Measurements from ENCODE around the gene NR2F2.
A peak's percentile ranks its signal among the peaks of the same experiment; 100 is the strongest.

The NR2F2 gene
- long read RNA-seq, donor 1, full-length matches to known transcripts, result 71 of 113 reads
- long read RNA-seq, donor 1, partial matches to known transcripts, result 42 of 113 reads
- long read RNA-seq, donor 1, other reads (novel, unspliced or antisense), result 0 of 113 reads
- long read RNA-seq, donor 2, full-length matches to known transcripts, result 48 of 90 reads
- long read RNA-seq, donor 2, partial matches to known transcripts, result 42 of 90 reads
- long read RNA-seq, donor 2, other reads (novel, unspliced or antisense), result 0 of 90 reads
- long read RNA-seq, donor 3, full-length matches to known transcripts, result 51 of 110 reads
- long read RNA-seq, donor 3, partial matches to known transcripts, result 59 of 110 reads
- long read RNA-seq, donor 3, other reads (novel, unspliced or antisense), result 0 of 110 reads
- long read RNA-seq, donor 4, full-length matches to known transcripts, result 98 of 493 reads
- long read RNA-seq, donor 4, partial matches to known transcripts, result 395 of 493 reads
- long read RNA-seq, donor 4, other reads (novel, unspliced or antisense), result 0 of 493 reads
- long read RNA-seq, donor 5, full-length matches to known transcripts, result 81 of 117 reads
- long read RNA-seq, donor 5, partial matches to known transcripts, result 36 of 117 reads
- long read RNA-seq, donor 5, other reads (novel, unspliced or antisense), result 0 of 117 reads
- long read RNA-seq, donor 6, full-length matches to known transcripts, result 78 of 142 reads
- long read RNA-seq, donor 6, partial matches to known transcripts, result 64 of 142 reads
- long read RNA-seq, donor 6, other reads (novel, unspliced or antisense), result 0 of 142 reads
- long read RNA-seq, donor 7, result 0 reads
- long read RNA-seq, donor 8, full-length matches to known transcripts, result 83 of 176 reads
- long read RNA-seq, donor 8, partial matches to known transcripts, result 93 of 176 reads
- long read RNA-seq, donor 8, other reads (novel, unspliced or antisense), result 0 of 176 reads

- peak; percentile 92 for DNase-seq
These were observed at the start of gene NR2F2 for GRCh38 chr15:96330450-96331143. Gene NR2F2 (plus strand): TSS chr15:96330700. CDS start chr15:96332106, 1,406 bp downstream.

- DNase-seq, result no peak
These were observed 45.2 kb upstream of the NR2F2 start for GRCh38 chr15:96285305-96285704.

DNA sequence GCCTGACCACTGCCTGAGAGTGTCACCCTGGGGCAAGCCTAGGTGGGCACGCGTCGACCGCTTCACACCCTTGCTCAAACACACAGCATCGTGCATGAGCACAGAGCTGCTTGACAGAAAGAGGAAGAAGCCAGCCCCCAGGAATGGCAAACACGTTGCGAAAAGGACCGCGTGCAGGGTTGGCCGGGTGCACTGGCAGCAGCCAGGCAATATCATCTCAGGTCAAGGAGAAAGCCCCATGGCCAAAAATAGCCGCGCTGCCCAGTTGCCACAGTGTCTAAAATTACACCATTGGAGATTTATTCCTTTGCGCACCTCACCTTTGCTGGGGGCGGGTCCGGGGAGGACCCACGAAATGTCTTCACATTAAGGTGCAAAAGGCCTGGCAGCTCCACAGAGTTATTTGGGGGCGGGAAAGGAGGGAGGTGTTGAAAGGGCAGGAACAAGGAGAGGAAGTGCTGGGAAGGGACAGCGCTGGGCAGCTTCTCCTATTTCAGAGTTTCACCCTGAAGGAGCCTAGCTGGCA is 44.7 kb upstream of the NR2F2 start:
- DNase-seq, result no peak

DNA sequence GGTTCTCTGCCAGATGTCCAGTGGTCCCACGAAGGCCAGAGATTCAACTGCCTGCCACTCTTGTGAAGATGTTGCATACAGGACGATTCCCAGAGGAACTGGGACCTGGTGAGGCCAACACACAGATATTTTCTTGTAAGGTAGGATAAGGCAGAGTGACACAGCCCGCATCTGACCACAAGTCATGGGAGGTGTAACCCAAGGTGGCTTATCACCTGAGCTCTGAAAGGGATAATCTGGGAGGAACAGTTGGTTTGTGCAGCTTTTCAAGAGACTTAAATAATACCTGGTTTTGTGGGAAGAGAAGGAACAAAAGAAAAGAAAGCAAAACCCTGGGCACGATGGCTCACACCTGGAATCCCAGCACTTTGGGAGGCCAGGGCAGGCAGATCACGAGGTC is 39.8 kb upstream of the NR2F2 start:
- no peak for DNase-seq

DNA sequence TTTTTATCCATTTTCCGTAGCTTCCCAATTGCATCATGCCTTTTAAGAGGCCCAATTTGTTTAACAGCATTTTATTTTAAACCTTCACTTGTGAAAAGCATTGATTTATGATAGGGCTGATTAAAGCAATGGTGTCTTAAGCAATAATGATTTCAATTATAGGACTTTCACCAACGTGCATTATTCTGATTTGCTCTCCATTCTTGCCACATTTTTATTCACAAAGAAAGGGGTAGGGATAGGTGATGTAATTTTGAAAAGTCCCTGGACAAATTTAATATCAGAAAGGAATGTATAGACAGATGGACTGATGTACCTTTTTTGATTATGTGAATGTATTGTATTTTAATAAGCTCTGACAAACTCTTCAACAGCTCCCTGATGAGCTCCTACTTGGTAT is 37.9 kb upstream of the NR2F2 start:
- DNase-seq, result no peak

DNA sequence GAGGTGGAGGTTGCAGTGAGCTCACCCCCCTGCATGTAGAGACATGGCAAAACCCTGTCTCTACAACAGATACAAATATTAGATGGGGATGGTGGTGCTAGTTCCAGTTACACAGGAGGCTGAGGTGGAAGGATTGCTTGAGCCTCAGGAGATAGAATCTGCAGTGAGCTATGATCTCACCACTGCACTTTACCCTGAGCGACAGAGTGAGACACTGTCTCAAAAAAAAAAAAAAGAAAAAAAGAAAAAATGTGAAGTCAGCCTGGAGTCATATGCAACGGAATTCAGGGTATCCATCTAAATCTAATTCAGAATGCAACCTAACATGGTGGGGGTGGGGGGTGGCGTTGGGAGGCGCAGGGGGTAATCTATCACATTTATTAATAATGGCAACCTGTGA is 37.1 kb upstream of the NR2F2 start:
- DNase-seq, result no peak

- DNase-seq, result no peak
These were observed 35.7 kb upstream of the NR2F2 start for GRCh38 chr15:96294766-96295165.

DNA sequence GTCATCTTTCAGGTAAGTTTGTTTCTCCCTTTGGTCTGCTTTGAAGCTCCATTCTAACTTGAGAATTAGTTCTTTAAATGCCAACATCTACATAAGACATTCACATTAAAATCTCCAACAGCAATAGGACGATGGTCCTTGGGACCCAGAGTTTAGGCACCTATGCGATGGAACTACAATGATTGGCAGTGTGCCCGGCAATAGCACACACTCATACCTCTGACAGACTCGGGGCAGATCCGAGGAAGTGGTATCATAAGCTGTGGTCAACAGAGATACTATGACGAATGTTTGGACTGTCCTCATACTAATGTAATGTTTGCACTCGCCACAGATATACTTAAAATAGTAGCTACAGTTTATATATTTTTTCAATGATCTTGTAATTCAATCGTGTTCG is 34.2 kb upstream of the NR2F2 start:
- DNase-seq, result no peak

DNA sequence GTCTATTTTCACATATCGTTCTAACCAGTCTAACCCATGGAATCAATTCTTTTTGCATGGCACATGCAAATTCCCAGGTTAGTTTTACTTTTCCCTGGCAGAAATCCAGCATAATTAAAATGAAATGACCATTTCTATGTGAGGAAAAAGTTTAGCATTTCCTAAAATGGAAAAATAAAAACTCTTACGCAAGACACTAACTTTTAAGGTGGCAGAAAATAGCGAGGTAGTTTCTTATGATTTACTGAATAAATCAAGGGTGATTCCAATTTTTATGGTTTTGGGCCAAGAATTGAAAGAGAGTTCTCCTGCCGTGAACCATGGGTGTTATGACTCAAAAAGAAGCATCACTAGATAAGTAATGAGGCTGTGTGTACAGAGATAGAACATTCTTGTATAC is 32.7 kb upstream of the NR2F2 start:
- DNase-seq, result no peak

GRCh38 chr15:96298217-96298616 is 32.3 kb upstream of the NR2F2 start:
- DNase-seq, result no peak

GRCh38 chr15:96300836-96301235 is 29.7 kb upstream of the NR2F2 start:
- no peak for DNase-seq

DNA sequence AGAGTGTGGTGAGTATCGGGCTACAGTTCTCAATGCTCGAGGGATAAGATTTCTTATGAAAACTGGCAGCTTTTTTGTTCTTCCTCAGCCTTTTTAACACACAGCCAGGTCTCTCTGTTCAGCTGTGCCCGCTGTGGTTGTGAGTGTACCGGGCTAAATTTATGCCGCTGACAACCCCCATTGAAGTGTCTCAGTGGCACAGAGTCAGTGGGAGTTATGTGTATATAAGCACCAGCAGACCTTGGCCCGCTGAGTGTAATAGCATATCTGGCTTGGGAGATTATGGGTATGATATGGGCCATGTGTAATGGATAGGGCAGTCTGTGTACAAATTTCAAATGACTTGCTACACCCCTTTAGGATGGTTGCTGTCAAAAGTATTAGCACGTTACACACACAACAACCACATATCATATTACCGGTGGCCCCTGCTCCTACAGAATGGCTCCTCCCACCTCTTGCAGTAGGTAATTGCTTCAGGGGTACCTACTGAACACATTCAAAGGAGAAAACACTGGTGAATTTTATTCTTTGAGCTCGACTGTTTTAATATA is 26.9 kb upstream of the NR2F2 start:
- DNase-seq, result no peak

GRCh38 chr15:96304839-96305238 is 25.7 kb upstream of the NR2F2 start:
- DNase-seq, result no peak

DNA sequence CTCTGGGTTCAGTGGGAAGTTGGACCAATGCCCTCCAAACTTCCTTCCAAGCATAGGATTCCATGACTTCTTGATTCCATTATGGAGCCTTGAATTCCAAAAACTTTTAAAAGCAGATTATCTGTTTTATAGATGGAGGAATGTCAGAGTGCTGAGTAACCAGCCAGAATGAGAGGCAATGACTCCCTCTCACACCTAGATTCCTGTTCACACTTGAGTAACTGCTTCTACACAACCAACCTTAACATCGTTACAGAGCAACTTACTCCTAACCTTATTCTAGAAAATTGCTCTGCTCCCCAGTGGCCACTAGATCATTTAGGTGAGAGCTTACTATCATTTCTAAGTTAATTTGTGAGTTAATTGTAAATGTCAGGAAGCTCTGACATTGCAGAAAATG is 24.2 kb upstream of the NR2F2 start:
- DNase-seq, result no peak

- no peak for DNase-seq
These were observed 22.6 kb upstream of the NR2F2 start for GRCh38 chr15:96307856-96308394.

- DNase-seq, result no peak
These were observed 21.3 kb upstream of the NR2F2 start for GRCh38 chr15:96309143-96309660.

DNA sequence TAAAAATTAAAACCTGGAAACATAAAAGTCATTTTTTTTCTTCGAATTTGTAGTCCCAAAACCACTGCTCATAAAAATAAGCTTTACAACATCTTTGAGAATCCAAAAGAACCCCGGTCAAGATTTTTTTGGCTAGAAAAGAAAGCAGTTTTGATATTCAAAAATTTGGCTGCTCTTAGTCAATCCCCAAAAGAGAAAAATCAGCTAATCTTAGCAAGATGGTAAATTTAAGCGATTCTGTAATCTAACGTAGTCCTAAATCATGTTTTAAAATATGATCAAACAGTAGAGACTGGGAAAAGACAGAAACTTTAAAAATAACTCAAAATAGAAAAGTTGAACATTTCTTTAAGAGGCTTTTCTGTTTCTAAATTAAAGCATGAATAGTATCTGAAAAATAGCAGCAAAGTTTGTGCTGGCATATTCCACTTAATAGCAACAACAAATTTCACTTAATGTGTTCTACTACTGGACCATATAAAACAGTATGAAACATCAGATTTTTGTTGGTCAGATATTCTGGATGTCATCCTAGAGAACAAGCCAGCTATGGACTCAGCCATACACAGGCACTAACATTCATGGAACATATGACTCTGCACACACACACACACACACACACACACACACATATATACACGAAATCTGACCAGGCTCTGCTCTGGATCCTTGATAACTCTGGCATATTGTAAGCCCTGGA is 19.1 kb upstream of the NR2F2 start:
- DNase-seq, result no peak

GRCh38 chr15:96311956-96312294 is 18.6 kb upstream of the NR2F2 start:
- DNase-seq, result no peak

GRCh38 chr15:96312641-96313335 is 17.7 kb upstream of the NR2F2 start:
- no peak for DNase-seq

- DNase-seq, result no peak
These were observed 16.0 kb upstream of the NR2F2 start for GRCh38 chr15:96314518-96314917.

Data from right kidney (tissue), 9 donors.